BLaER1 (cell line): ENCODE data around the gene CYP4F11.
A peak's percentile ranks its signal among the peaks of the same experiment; 100 is the strongest.
"Not testable (repeated sequence)": the region's sequence is repeated elsewhere in the genome, so short reads cannot be mapped to it uniquely, and the experiment has no call there.

Experiments
- H3K27ac ChIP-seq: shearing (Covaris generic); formaldehyde crosslinking; 2 replicates; pipeline ENCODE4 v1.8.1; 2022
- H3K27me3 ChIP-seq: shearing (Covaris generic); formaldehyde crosslinking; 2 replicates; pipeline ENCODE4 v1.8.1; 2022
- H3K36me3 ChIP-seq: shearing (Covaris generic); formaldehyde crosslinking; 2 replicates; pipeline ENCODE4 v1.8.1; 2022
- H3K4me1 ChIP-seq: shearing (Covaris generic); formaldehyde crosslinking; 2 replicates; pipeline ENCODE4 v1.8.1; 2022
- H3K4me2 ChIP-seq: shearing (Covaris generic); formaldehyde crosslinking; 2 replicates; pipeline ENCODE4 v1.8.1; 2022
- H3K4me3 ChIP-seq: shearing (Covaris generic); formaldehyde crosslinking; 2 replicates; pipeline ENCODE4 v1.8.1; 2022
- H3K9ac ChIP-seq: shearing (Covaris generic); formaldehyde crosslinking; 2 replicates; pipeline ENCODE4 v1.8.1; 2022
- H3K9me3 ChIP-seq: shearing (Covaris generic); formaldehyde crosslinking; 2 replicates; pipeline ENCODE4 v1.8.1; 2022
- H4K20me1 ChIP-seq: shearing (Covaris generic); formaldehyde crosslinking; 2 replicates; pipeline ENCODE4 v1.8.1; 2022
- Cebpa-rat ChIP-seq: shearing (Covaris generic); IDR thresholded peaks from 2 replicates; pipeline ENCODE4 v1.8.1; 2022

CYP4F11 gene

DNA sequence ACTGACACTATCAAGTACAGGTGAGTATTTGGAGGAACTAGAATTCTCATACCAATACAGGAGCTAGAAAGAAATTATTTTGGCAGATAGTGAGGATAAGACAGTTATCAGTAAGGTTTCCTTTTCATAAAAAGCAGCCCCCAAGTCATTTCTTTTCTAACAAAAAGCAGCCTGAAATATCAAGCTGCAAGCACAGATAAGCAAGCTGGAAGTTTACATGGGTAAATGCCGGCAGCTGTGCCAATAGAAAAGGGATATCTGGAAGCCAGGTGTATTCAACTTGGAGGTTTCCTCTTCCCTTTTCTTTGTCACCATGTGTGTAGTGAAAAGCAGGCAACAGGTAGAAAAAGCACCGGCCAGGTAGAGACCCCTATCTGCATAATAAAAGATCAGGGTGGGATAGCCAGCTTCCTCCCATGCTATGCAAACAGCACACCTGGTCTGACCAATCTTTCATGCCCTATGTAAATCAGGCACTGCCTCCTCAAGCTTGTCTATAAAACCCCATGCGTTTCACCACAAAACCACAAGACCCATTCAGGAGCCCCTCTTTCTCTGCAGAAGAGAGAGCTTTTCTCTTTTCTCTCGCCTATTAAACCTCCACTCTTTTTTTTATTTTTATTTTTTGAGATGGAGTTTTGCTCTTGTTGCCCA lies 59.4 kb downstream of the CYP4F11 start:
- Histone ChIP-seq H3K27me3 (no peaks in the 10 kb centered on the region; the same call in 1 of the 2 replicates), H4K20me1 (no peaks in the 10 kb centered on the region), H3K4me3 (no peak overlapping the region), H3K27ac (no peak overlapping the region), H3K36me3 (no peaks in the 10 kb centered on the region), H3K4me1 (peaks cover 40% of the 10 kb centered on the region), H3K9me3 (no peaks in the 10 kb centered on the region), H3K9ac (no peak overlapping the region), H3K4me2 (peak overlapping the region; percentile 57)
- no peak for TF ChIP-seq Cebpa-rat

DNA sequence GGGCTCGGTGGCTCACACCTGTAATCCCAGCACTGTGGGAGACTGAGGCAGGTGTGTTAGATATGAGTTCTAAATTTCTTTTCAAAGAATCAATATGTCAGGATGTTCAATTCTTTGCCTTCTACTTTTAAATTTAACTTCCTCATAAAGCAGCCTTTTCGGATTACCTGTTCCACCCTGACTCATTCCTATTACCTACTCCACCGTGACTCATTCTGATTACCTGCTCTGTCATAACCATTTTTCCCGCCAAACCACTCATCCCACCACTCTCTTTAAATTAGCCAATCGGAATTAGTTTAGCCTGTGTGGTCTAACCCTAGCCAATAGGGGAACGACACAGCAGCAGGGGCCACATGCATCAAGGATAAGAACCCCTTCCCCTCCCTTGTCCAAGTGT lies 60.6 kb downstream of the CYP4F11 start:
- not testable (repeated sequence) for H3K9me3 ChIP-seq, H3K36me3 ChIP-seq, H3K27me3 ChIP-seq, H4K20me1 ChIP-seq, H3K9ac ChIP-seq, H3K27ac ChIP-seq, H3K4me2 ChIP-seq, H3K4me3 ChIP-seq
- H3K4me1 ChIP-seq, result peaks cover 52% of the 10 kb centered on the region

GRCh38 chr19:15871570-15871969 lies 62.8 kb downstream of the CYP4F11 start:
- H3K4me1 ChIP-seq, result peaks cover 73% of the 10 kb centered on the region
- H4K20me1 ChIP-seq, result no peaks in the 10 kb centered on the region
- H3K4me3 ChIP-seq, result peak overlapping the region; percentile 25; the same call in 1 of the 2 replicates
- H3K27me3 ChIP-seq, result no peaks in the 10 kb centered on the region; the same call in 1 of the 2 replicates
- H3K27ac ChIP-seq, result peak overlapping the region; percentile 83
- TF ChIP-seq Cebpa-rat, result no peak
- H3K36me3 ChIP-seq, result no peaks in the 10 kb centered on the region
- peak overlapping the region; percentile 84 for H3K4me2 ChIP-seq
- H3K9me3 ChIP-seq, result no peaks in the 10 kb centered on the region
- H3K9ac ChIP-seq, result no peak overlapping the region

GRCh38 chr19:15869873-15870272 lies 64.5 kb downstream of the CYP4F11 start:
- TF ChIP-seq Cebpa-rat, result no peak
- Histone ChIP-seq H3K27ac (peak overlapping the region; percentile 83), H3K36me3 (no peaks in the 10 kb centered on the region), H3K9ac (peak overlapping the region; percentile 26), H3K4me1 (peaks cover 78% of the 10 kb centered on the region), H3K9me3 (no peaks in the 10 kb centered on the region), H4K20me1 (no peaks in the 10 kb centered on the region), H3K4me2 (peak overlapping the region; percentile 84), H3K4me3 (no peak overlapping the region), H3K27me3 (no peaks in the 10 kb centered on the region)

DNA sequence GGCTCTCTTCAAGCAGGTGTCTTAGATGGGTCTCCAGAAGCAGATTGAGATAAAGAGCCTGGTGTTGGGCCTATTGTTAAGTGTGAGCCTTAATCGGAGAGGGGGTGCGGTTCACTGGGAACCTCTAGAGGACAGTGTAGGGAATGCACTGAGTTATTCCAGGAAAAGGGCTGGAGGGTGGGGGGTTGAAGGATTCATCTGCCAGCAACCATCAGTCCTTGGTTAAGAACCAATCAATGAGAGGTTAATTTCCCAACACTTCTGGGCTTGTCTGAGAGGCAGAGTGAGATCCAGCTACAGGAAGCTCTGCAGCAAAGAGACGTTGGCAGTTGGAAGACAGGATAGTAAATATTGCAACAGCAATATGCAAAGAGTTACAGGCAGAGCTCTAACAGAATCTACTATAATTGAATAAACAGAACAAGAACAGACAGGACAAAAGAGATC lies 65.2 kb downstream of the CYP4F11 start:
- Histone ChIP-seq H3K4me3 (no peak overlapping the region), H3K27ac (peak overlapping the region; percentile 83), H3K9ac (peak overlapping the region; percentile 26), H3K27me3 (no peaks in the 10 kb centered on the region), H3K4me1 (peaks cover 81% of the 10 kb centered on the region), H3K9me3 (no peaks in the 10 kb centered on the region), H4K20me1 (no peaks in the 10 kb centered on the region), H3K36me3 (no peaks in the 10 kb centered on the region), H3K4me2 (peak overlapping the region; percentile 84)
- peak; percentile 44; the same call in 1 of the 2 replicates for TF ChIP-seq Cebpa-rat

DNA sequence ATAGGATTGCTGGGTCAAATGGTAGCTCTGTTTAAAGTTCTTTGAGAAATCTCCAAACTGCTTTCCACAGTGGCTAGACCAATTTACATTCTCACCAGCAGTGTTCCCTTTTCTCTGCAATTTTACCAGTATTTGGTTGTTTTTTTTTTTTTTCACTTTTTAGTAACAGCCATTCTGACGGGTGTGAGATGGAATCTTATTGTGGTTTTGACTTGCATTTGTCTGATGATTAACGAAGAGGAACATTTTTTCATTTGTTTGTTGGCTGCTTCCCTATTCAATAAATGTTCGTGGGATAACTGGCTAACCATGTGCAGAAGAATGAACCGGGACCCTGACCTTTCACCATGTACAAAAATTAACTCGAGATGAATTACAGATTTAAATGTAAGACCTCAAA lies 67.7 kb downstream of the CYP4F11 start:
- no peak for TF ChIP-seq Cebpa-rat
- Histone ChIP-seq H3K27me3 (no peaks in the 10 kb centered on the region), H3K9me3 (peaks cover 8% of the 10 kb centered on the region; the same call in 1 of the 2 replicates), H3K9ac (no peak overlapping the region), H4K20me1 (no peaks in the 10 kb centered on the region), H3K4me3 (no peak overlapping the region), H3K4me2 (peak overlapping the region; percentile 56), H3K36me3 (no peaks in the 10 kb centered on the region), H3K4me1 (peaks cover 94% of the 10 kb centered on the region), H3K27ac (peak overlapping the region; percentile 62; the same call in 1 of the 2 replicates)

DNA sequence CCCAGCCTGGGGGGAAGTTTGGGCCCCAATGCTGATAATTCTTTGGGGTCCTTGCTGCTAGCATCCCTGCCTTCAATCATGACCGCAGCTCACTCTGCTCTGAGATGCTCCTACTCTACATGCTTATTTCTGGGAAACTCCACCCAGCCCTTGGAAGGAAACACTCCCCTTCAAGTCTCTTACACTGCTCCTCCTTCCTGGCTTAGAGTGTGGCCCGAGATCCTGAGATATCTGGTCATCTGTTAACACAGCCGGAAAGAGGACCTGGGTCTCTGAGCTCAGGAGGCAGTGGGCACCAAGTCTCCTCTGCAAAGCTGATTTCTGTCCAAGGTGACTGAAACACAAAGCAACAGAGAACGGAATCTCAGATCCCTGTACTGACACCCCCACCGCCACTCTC lies 69.5 kb downstream of the CYP4F11 start:
- Histone ChIP-seq H3K9ac (peak overlapping the region; percentile 43; the same call in 1 of the 2 replicates), H3K36me3 (no peaks in the 10 kb centered on the region), H3K4me1 (peaks cover 94% of the 10 kb centered on the region), H4K20me1 (no peaks in the 10 kb centered on the region), H3K9me3 (peaks cover 8% of the 10 kb centered on the region; the same call in 1 of the 2 replicates), H3K27me3 (no peaks in the 10 kb centered on the region), H3K27ac (peak overlapping the region; percentile 62), H3K4me2 (peak overlapping the region; percentile 56), H3K4me3 (no peak overlapping the region)
- TF ChIP-seq Cebpa-rat, result no peak

GRCh38 chr19:15863272-15863671 lies 71.1 kb downstream of the CYP4F11 start:
- Histone ChIP-seq H3K9me3 (peaks cover 8% of the 10 kb centered on the region; the same call in 1 of the 2 replicates), H3K4me2 (peak overlapping the region; percentile 59), H3K4me1 (peaks cover 94% of the 10 kb centered on the region), H3K27ac (peak overlapping the region; percentile 59), H4K20me1 (no peaks in the 10 kb centered on the region), H3K4me3 (no peak overlapping the region), H3K36me3 (no peaks in the 10 kb centered on the region), H3K9ac (0 out of 2 replicates have a peak overlapping the region, but pooled peaks have one; percentile 6), H3K27me3 (no peaks in the 10 kb centered on the region)
- no peak for TF ChIP-seq Cebpa-rat

DNA sequence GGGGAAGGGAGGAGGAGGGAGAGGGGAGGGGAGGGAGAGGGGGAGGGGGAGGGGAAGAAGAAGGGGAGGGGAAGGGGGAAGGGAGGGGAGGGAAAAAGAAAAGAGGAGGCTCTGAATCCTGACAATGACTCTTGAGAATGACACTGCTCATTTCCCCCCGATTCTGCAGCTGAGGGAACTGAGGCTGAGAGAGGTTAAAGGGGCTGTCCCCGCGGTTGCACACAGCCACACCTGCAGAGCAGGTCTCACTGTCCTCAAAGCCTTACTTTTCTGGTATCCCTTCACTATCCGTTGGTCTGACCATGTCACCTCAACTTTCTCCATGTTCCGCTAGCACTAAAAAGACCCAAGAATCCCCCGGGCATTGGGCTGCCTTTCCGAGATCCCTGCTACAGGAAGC lies 71.9 kb downstream of the CYP4F11 start:
- Histone ChIP-seq H3K4me3 (no peak overlapping the region), H3K9me3 (peaks cover 8% of the 10 kb centered on the region; the same call in 1 of the 2 replicates), H3K27ac (peak overlapping the region; percentile 59), H3K27me3 (no peaks in the 10 kb centered on the region), H3K9ac (no peak overlapping the region), H3K4me2 (peak overlapping the region; percentile 59), H3K36me3 (no peaks in the 10 kb centered on the region), H4K20me1 (no peaks in the 10 kb centered on the region), H3K4me1 (peaks cover 88% of the 10 kb centered on the region)
- no peak for TF ChIP-seq Cebpa-rat
